H1 (cell line): ENCODE data around the gene FOXL3. TPM values are rescaled to one million over a fixed set of nuclear protein-coding genes. Genes with fewer than 3 reads are reported as not detected.
"Not testable (repeated sequence)": the region's sequence is repeated elsewhere in the genome, so short reads cannot be mapped to it uniquely, and the experiment has no call there.

Experiments
- CTCF ChIA-PET: fragments of 300-600 bp; sonication (Branson Sonifier 250); formaldehyde crosslinking; loops from one replicate; lab custom pipeline; 2021; ENCODE audit not compliant: partially characterized antibody; lab: Charles Lee
- POLR2A ChIA-PET: fragments of 300-600 bp; sonication (Branson Sonifier 250); formaldehyde crosslinking; loops from one replicate; lab custom pipeline; 2021; ENCODE audit warnings: inconsistent platforms; ENCODE audit not compliant: partially characterized antibody; lab: Charles Lee
- DNase-seq, 2 experiments: peaks; one replicate each; pipeline versions ENCODE4 v3.0.0 to v3.0.0-alpha.2; 2010 to 2022; ENCODE audit warnings: low spot score in 2 of 2, low read depth in 1 of 2, mixed read lengths in 1 of 2
- FAIRE-seq: peaks from 2 replicates; lab custom pipeline; 2011; peaks lifted over from hg19 to GRCh38; lab: Jason Lieb, UNC
- H2AFZ ChIP-seq: 2 replicates; pipeline ENCODE4 v1.8.1; 2012; ENCODE audit warnings: low read length, inconsistent platforms
- H2AK5ac ChIP-seq: 2 replicates; pipeline ENCODE4 v1.6.1; 2013; ENCODE audit warnings: low read depth, low read length
- H2BK120ac ChIP-seq: replicated peaks from 2 replicates; pipeline ENCODE3; 2013; ENCODE audit warnings: low read depth, low read length, inconsistent platforms
- H2BK12ac ChIP-seq: 2 replicates; pipeline ENCODE4 v1.6.1; 2013; ENCODE audit warnings: low read depth, low read length
- H2BK15ac ChIP-seq: 2 replicates; pipeline ENCODE4 v1.6.1; 2013; ENCODE audit warnings: low read length
- H2BK20ac ChIP-seq: 2 replicates; pipeline ENCODE4 v1.6.1; 2013; ENCODE audit warnings: low read length
- H2BK5ac ChIP-seq: 2 replicates; pipeline ENCODE4 v1.6.1; 2013; ENCODE audit warnings: low read depth, low read length
- H3K14ac ChIP-seq: 2 replicates; pipeline ENCODE4 v1.6.1; 2013; ENCODE audit warnings: inconsistent platforms; ENCODE audit not compliant: insufficient read length
- H3K18ac ChIP-seq: 2 replicates; pipeline ENCODE4 v1.6.1; 2013; ENCODE audit warnings: low read length; ENCODE audit errors: extremely low read depth
- H3K23ac ChIP-seq: 2 replicates; pipeline ENCODE4 v1.6.1; 2013; ENCODE audit warnings: inconsistent platforms; ENCODE audit not compliant: insufficient read length
- H3K23me2 ChIP-seq: 2 replicates; pipeline ENCODE4 v1.6.1; 2013; ENCODE audit warnings: low read depth, low read length
- H3K27ac ChIP-seq: 2 replicates; pipeline ENCODE4 v1.6.1; 2011; ENCODE audit warnings: low read depth, low read length, inconsistent platforms
- H3K27me3 ChIP-seq, 4 experiments: replicated peaks in 1 of 4; 1 replicate in 1 of 4; 2 replicates in 3 of 4; pipeline versions ENCODE4 v1.6.1 to v1.8.1; 2011 to 2013; ENCODE audit warnings: low read length in 3 of 4, mild to moderate bottlenecking in 3 of 4, inconsistent platforms in 2 of 4, mixed read lengths in 2 of 4, moderate library complexity in 1 of 4; ENCODE audit not compliant: control insufficient read depth in 3 of 4, insufficient read depth in 3 of 4; ENCODE audit errors: extremely low read depth in 1 of 4
- H3K36me3 ChIP-seq, 4 experiments: 2 replicates each; pipeline versions ENCODE4 v1.6.1 to v1.8.1; 2011 to 2013; ENCODE audit warnings: mild to moderate bottlenecking in 4 of 4, low read length in 3 of 4, moderate library complexity in 2 of 4, control low read depth in 1 of 4, inconsistent platforms in 1 of 4; ENCODE audit not compliant: insufficient read depth in 4 of 4, control insufficient read depth in 2 of 4
- H3K4ac ChIP-seq: replicated peaks from 2 replicates; pipeline ENCODE3; 2013; ENCODE audit warnings: low read length, low read depth, mixed read lengths, inconsistent platforms; ENCODE audit not compliant: insufficient read length
- H3K4me1 ChIP-seq, 4 experiments: replicated peaks in 1 of 4; 1 replicate in 1 of 4; 2 replicates in 3 of 4; pipeline versions ENCODE4 v1.6.1 to v1.8.1; 2011 to 2013; ENCODE audit warnings: low read length in 3 of 4, inconsistent platforms in 2 of 4, mixed read lengths in 1 of 4; ENCODE audit not compliant: insufficient read depth in 4 of 4, control insufficient read depth in 3 of 4
- H3K4me2 ChIP-seq, 2 experiments: 2 replicates each; pipeline versions ENCODE4 v1.6.1 to v1.8.1; 2011 to 2013; ENCODE audit warnings: low read depth in 2 of 2, low read length in 2 of 2, control low read depth in 1 of 2, inconsistent platforms in 1 of 2, mild to moderate bottlenecking in 1 of 2; ENCODE audit not compliant: insufficient read depth in 1 of 2
- H3K4me3 ChIP-seq, 4 experiments: fragments of 200-600, 300-600 bp in 1 of 4; sonication (generic), shearing (Covaris generic), sonication (Bioruptor Twin) in 1 of 4; 2 replicates each; pipeline versions ENCODE4 v1.5.1 to v1.8.1; 2011 to 2016; ENCODE audit warnings: low read length in 4 of 4, low read depth in 3 of 4, control low read depth in 2 of 4, inconsistent platforms in 2 of 4, mild to moderate bottlenecking in 2 of 4, mixed read lengths in 1 of 4, moderate library complexity in 1 of 4; ENCODE audit not compliant: insufficient read depth in 2 of 4; ENCODE audit errors: extremely low read depth in 1 of 4
- H3K56ac ChIP-seq: replicated peaks from 2 replicates; pipeline ENCODE3; 2013; ENCODE audit warnings: low read depth, mild to moderate bottlenecking, mixed read lengths, low read length, inconsistent platforms; ENCODE audit not compliant: insufficient read length
- H3K79me1 ChIP-seq: 2 replicates; pipeline ENCODE4 v1.6.1; 2013; ENCODE audit warnings: low read depth, low read length, control low read depth
- H3K79me2 ChIP-seq, 2 experiments: 2 replicates each; pipeline versions ENCODE4 v1.6.1 to v1.8.1; 2012 to 2013; ENCODE audit warnings: low read length in 2 of 2, mild to moderate bottlenecking in 2 of 2, inconsistent platforms in 1 of 2; ENCODE audit not compliant: insufficient read depth in 2 of 2, control insufficient read depth in 1 of 2
- H3K9ac ChIP-seq, 4 experiments: replicated peaks in 1 of 4; 1 replicate in 1 of 4; 2 replicates in 3 of 4; pipeline versions ENCODE4 v1.6.1 to v1.8.1; 2011 to 2013; ENCODE audit warnings: low read depth in 3 of 4, low read length in 3 of 4, control low read depth in 2 of 4, mild to moderate bottlenecking in 2 of 4, moderate library complexity in 2 of 4, inconsistent platforms in 1 of 4; ENCODE audit errors: extremely low read depth in 1 of 4
- H3K9me3 ChIP-seq, 2 experiments: 2 replicates each; pipeline versions ENCODE4 v1.6.1 to v1.8.1; 2012 to 2013; ENCODE audit warnings: mild to moderate bottlenecking in 2 of 2, moderate library complexity in 2 of 2, control low read depth in 1 of 2, inconsistent platforms in 1 of 2, low read depth in 1 of 2, low read length in 1 of 2, mixed read lengths in 1 of 2; ENCODE audit not compliant: insufficient read depth in 2 of 2
- H4K20me1 ChIP-seq, 2 experiments: replicated peaks in 1 of 2; 2 replicates each; pipeline versions ENCODE3 to v1.8.1; 2011 to 2013; ENCODE audit warnings: inconsistent platforms in 2 of 2, low read length in 2 of 2, mild to moderate bottlenecking in 1 of 2; ENCODE audit not compliant: insufficient read depth in 2 of 2, control insufficient read depth in 1 of 2
- H4K5ac ChIP-seq: 2 replicates; pipeline ENCODE4 v1.6.1; 2013; ENCODE audit warnings: low read length, low read depth, mixed read lengths, inconsistent platforms; ENCODE audit not compliant: insufficient read length
- H4K8ac ChIP-seq: 2 replicates; pipeline ENCODE4 v1.8.0; 2013; ENCODE audit warnings: mild to moderate bottlenecking, moderate library complexity, low read length, inconsistent platforms; ENCODE audit not compliant: insufficient read depth; ENCODE audit errors: extremely low read depth
- H4K91ac ChIP-seq: replicated peaks from 2 replicates; pipeline ENCODE3; 2013; ENCODE audit warnings: low read length, mixed read lengths, inconsistent platforms; ENCODE audit not compliant: insufficient read length
- WGBS, 2 experiments: shearing (Covaris generic) in 1 of 2; methylation state at CpG; one replicate each; pipeline versions ENCODE4 v1.1.6 to v1.1.7; 2013 to 2015; ENCODE audit warnings: low lambda C conversion rate in 2 of 2, mixed read lengths in 2 of 2, inconsistent platforms in 1 of 2, low coverage in 1 of 2, missing lambda C conversion rate in 1 of 2; ENCODE audit not compliant: insufficient replicate concordance in 2 of 2, insufficient coverage in 1 of 2, insufficient read length in 1 of 2; ENCODE audit errors: extremely low coverage in 1 of 2, missing lambda C conversion rate in 1 of 2; 5-methylcytosine and 5-hydroxymethylcytosine counted together
- polyA plus RNA-seq, 7 experiments: library from polyadenylated mRNA; depleted of rRNA in 3 of 7; stranded (reverse) in 5 of 7; unstranded in 2 of 7; fragments of >200 nt in 5 of 7; fragments of 200-250 nt in 2 of 7; gene quantifications; 1 replicate in 5 of 7; 2 replicates in 1 of 7; 4 replicates in 1 of 7; pipeline versions ENCODE4 v1.2.1 to v1.2.3, GENCODE V29; 2011 to 2013; ENCODE audit warnings: missing spikeins in 2 of 7, mixed read lengths in 2 of 7
- total RNA-seq: library from RNA; stranded (reverse); fragmentation: NEBNext Ultra II Directional; extraction: Animal tissue kit (Norgen Biotek cat#: 25700); gene quantifications from 2 replicates; pipeline ENCODE4 v1.2.1, GENCODE V29; 2021

The FOXL3 gene
- total and polyA plus RNA-seq, 2 of the 8 experiments (the other 6 are each of a cell fraction or from before 2014, with no cell fraction given) = not detected

GRCh38 chr7:243580-243978, 46.4 kb upstream of the FOXL3 start:
- H4K91ac ChIP-seq, POLR2A ChIA-PET, H3K9ac ChIP-seq, H3K9me3 ChIP-seq, H2BK15ac ChIP-seq, H3K23ac ChIP-seq, H4K5ac ChIP-seq, H3K27ac ChIP-seq, H3K79me2 ChIP-seq, H3K23me2 ChIP-seq, H2BK12ac ChIP-seq, H3K56ac ChIP-seq, H2BK20ac ChIP-seq, H3K27me3 ChIP-seq, H2BK120ac ChIP-seq, H3K4ac ChIP-seq, H3K4me2 ChIP-seq, DNase-seq, H2AFZ ChIP-seq, H4K8ac ChIP-seq, H3K14ac ChIP-seq, H3K36me3 ChIP-seq, H2BK5ac ChIP-seq, H3K79me1 ChIP-seq, H3K18ac ChIP-seq, H2AK5ac ChIP-seq, FAIRE-seq, H3K4me3 ChIP-seq, H3K4me1 ChIP-seq: not testable (repeated sequence)
- CTCF ChIA-PET = interaction anchor here (1.2 to 1.5 kb wide), 3 partner anchors 8 to 25 kb away, joined by 3 to 4 read pairs (median 3); no protein-coding TSS in a partner anchor
- WGBS, 2 experiments = 76% methylated on average over 5 of the region's 10 CpGs; no CpG with 5 or more reads in 1 of the 2 experiments
- peaks cover 0 to 10% of the 10 kb centered on the region in 2 experiments for H4K20me1 ChIP-seq
